HG02798 (cell line): ENCODE measurements around the gene UGT1A6.

ENCODE experiments used
- ATAC-seq: cut with Tn5 transposase; IDR thresholded peaks from one replicate; pipeline ENCODE4 v1.9.1; 2021; ENCODE audit warnings: mild to moderate bottlenecking; ENCODE audit not compliant: unreplicated experiment, poor library complexity

The UGT1A6 gene

GRCh38 chr2:233795735-233796171 lies 103.1 kb downstream of the UGT1A6 start:
- no peak for ATAC-seq

GRCh38 chr2:233796254-233796653 lies 103.6 kb downstream of the UGT1A6 start:
- ATAC-seq = no peak

- ATAC-seq = no peak
Observed at GRCh38 chr2:233798335-233799086, 105.8 kb downstream of the UGT1A6 start.

GRCh38 chr2:233799087-233799665 lies 106.5 kb downstream of the UGT1A6 start:
- no peak for ATAC-seq

- ATAC-seq = no peak
Observed at GRCh38 chr2:233799716-233800115, 107.0 kb downstream of the UGT1A6 start.

- no peak for ATAC-seq
Observed at GRCh38 chr2:233800208-233800607, 107.5 kb downstream of the UGT1A6 start.

GRCh38 chr2:233801357-233802131 lies 108.9 kb downstream of the UGT1A6 start:
- peak; percentile 53 for ATAC-seq

GRCh38 chr2:233802132-233802815 lies 109.6 kb downstream of the UGT1A6 start:
- ATAC-seq = no peak

GRCh38 chr2:233803292-233803911 lies 110.7 kb downstream of the UGT1A6 start:
- no peak for ATAC-seq

- ATAC-seq = no peak
Observed at GRCh38 chr2:233803994-233804393, 111.3 kb downstream of the UGT1A6 start.

- ATAC-seq = no peak
Observed at GRCh38 chr2:233807215-233807865, 114.7 kb downstream of the UGT1A6 start.

GRCh38 chr2:233807966-233808935 lies 115.6 kb downstream of the UGT1A6 start:
- no peak for ATAC-seq

GRCh38 chr2:233810385-233810784 lies 117.7 kb downstream of the UGT1A6 start:
- no peak for ATAC-seq

GRCh38 chr2:233811087-233811486 lies 118.4 kb downstream of the UGT1A6 start:
- ATAC-seq = no peak

GRCh38 chr2:233811732-233812131 lies 119.0 kb downstream of the UGT1A6 start:
- ATAC-seq = no peak

- no peak for ATAC-seq
Observed at GRCh38 chr2:233813236-233814055, 120.8 kb downstream of the UGT1A6 start.

GRCh38 chr2:233814056-233814835 lies 121.6 kb downstream of the UGT1A6 start:
- ATAC-seq = no peak
